ENCODE data around the gene STAG3.

DNA sequence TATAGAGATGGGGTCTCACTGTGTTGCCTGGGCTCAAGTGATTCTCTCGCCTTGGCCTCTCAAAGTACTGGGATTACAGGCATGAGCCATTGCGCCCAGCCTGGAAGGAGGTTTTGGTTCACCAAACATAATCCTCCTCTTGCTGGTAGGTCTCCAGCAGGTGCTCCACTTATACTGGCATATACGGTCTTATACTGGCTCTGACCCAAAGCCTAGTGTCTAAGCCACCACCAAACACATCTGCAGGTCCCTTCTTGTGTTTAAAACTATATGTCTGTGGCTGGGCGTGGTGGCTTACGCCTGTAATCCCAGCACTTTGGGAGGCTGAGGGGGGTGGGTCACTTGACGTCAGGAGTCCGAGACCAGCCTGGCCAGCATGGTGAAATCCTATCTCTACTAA, 45.6 kb upstream of the STAG3 start:
- no peak for TF ChIP-seq CTCF (IDR thresholded peaks at IDR 0.05)
- TF ChIP-seq POLR2AphosphoS5 (IDR thresholded peaks at IDR 0.05): no peak
- TF ChIP-seq POLR2A (IDR thresholded peaks at IDR 0.05): no peak

All from prostate gland (tissue), 2 donors.